H1 (cell line): Measurements from ENCODE around the gene KCNB1. TPM values are rescaled to one million over a fixed set of nuclear protein-coding genes. Genes with fewer than 3 reads are reported as not detected.

ENCODE experiments used
- CTCF ChIA-PET: fragments of 300-600 bp; sonication (Branson Sonifier 250); formaldehyde crosslinking; loops from one replicate; lab custom pipeline; 2021; ENCODE audit not compliant: partially characterized antibody; lab: Charles Lee
- POLR2A ChIA-PET: fragments of 300-600 bp; sonication (Branson Sonifier 250); formaldehyde crosslinking; loops from one replicate; lab custom pipeline; 2021; ENCODE audit warnings: inconsistent platforms; ENCODE audit not compliant: partially characterized antibody; lab: Charles Lee
- DNase-seq, 2 experiments: peaks; one replicate each; pipeline versions ENCODE4 v3.0.0 to v3.0.0-alpha.2; 2010 to 2022; ENCODE audit warnings: low spot score in 2 of 2, low read depth in 1 of 2, mixed read lengths in 1 of 2
- FAIRE-seq: peaks from 2 replicates; lab custom pipeline; 2011; peaks lifted over from hg19 to GRCh38; lab: Jason Lieb, UNC
- H2AFZ ChIP-seq: 2 replicates; pipeline ENCODE4 v1.8.1; 2012; ENCODE audit warnings: low read length, inconsistent platforms
- H2AK5ac ChIP-seq: 2 replicates; pipeline ENCODE4 v1.6.1; 2013; ENCODE audit warnings: low read depth, low read length
- H2BK120ac ChIP-seq: replicated peaks from 2 replicates; pipeline ENCODE3; 2013; ENCODE audit warnings: low read depth, low read length, inconsistent platforms
- H2BK12ac ChIP-seq: 2 replicates; pipeline ENCODE4 v1.6.1; 2013; ENCODE audit warnings: low read depth, low read length
- H2BK15ac ChIP-seq: 2 replicates; pipeline ENCODE4 v1.6.1; 2013; ENCODE audit warnings: low read length
- H2BK20ac ChIP-seq: 2 replicates; pipeline ENCODE4 v1.6.1; 2013; ENCODE audit warnings: low read length
- H2BK5ac ChIP-seq: 2 replicates; pipeline ENCODE4 v1.6.1; 2013; ENCODE audit warnings: low read depth, low read length
- H3K14ac ChIP-seq: 2 replicates; pipeline ENCODE4 v1.6.1; 2013; ENCODE audit warnings: inconsistent platforms; ENCODE audit not compliant: insufficient read length
- H3K18ac ChIP-seq: 2 replicates; pipeline ENCODE4 v1.6.1; 2013; ENCODE audit warnings: low read length; ENCODE audit errors: extremely low read depth
- H3K23ac ChIP-seq: 2 replicates; pipeline ENCODE4 v1.6.1; 2013; ENCODE audit warnings: inconsistent platforms; ENCODE audit not compliant: insufficient read length
- H3K23me2 ChIP-seq: 2 replicates; pipeline ENCODE4 v1.6.1; 2013; ENCODE audit warnings: low read depth, low read length
- H3K27ac ChIP-seq: 2 replicates; pipeline ENCODE4 v1.6.1; 2011; ENCODE audit warnings: low read depth, low read length, inconsistent platforms
- H3K27me3 ChIP-seq, 4 experiments: replicated peaks in 1 of 4; 1 replicate in 1 of 4; 2 replicates in 3 of 4; pipeline versions ENCODE4 v1.6.1 to v1.8.1; 2011 to 2013; ENCODE audit warnings: low read length in 3 of 4, mild to moderate bottlenecking in 3 of 4, inconsistent platforms in 2 of 4, mixed read lengths in 2 of 4, moderate library complexity in 1 of 4; ENCODE audit not compliant: control insufficient read depth in 3 of 4, insufficient read depth in 3 of 4; ENCODE audit errors: extremely low read depth in 1 of 4
- H3K36me3 ChIP-seq, 4 experiments: 2 replicates each; pipeline versions ENCODE4 v1.6.1 to v1.8.1; 2011 to 2013; ENCODE audit warnings: mild to moderate bottlenecking in 4 of 4, low read length in 3 of 4, moderate library complexity in 2 of 4, control low read depth in 1 of 4, inconsistent platforms in 1 of 4; ENCODE audit not compliant: insufficient read depth in 4 of 4, control insufficient read depth in 2 of 4
- H3K4ac ChIP-seq: replicated peaks from 2 replicates; pipeline ENCODE3; 2013; ENCODE audit warnings: low read length, low read depth, mixed read lengths, inconsistent platforms; ENCODE audit not compliant: insufficient read length
- H3K4me1 ChIP-seq, 4 experiments: replicated peaks in 1 of 4; 1 replicate in 1 of 4; 2 replicates in 3 of 4; pipeline versions ENCODE4 v1.6.1 to v1.8.1; 2011 to 2013; ENCODE audit warnings: low read length in 3 of 4, inconsistent platforms in 2 of 4, mixed read lengths in 1 of 4; ENCODE audit not compliant: insufficient read depth in 4 of 4, control insufficient read depth in 3 of 4
- H3K4me2 ChIP-seq, 2 experiments: 2 replicates each; pipeline versions ENCODE4 v1.6.1 to v1.8.1; 2011 to 2013; ENCODE audit warnings: low read depth in 2 of 2, low read length in 2 of 2, control low read depth in 1 of 2, inconsistent platforms in 1 of 2, mild to moderate bottlenecking in 1 of 2; ENCODE audit not compliant: insufficient read depth in 1 of 2
- H3K4me3 ChIP-seq, 4 experiments: fragments of 200-600, 300-600 bp in 1 of 4; sonication (generic), shearing (Covaris generic), sonication (Bioruptor Twin) in 1 of 4; 2 replicates each; pipeline versions ENCODE4 v1.5.1 to v1.8.1; 2011 to 2016; ENCODE audit warnings: low read length in 4 of 4, low read depth in 3 of 4, control low read depth in 2 of 4, inconsistent platforms in 2 of 4, mild to moderate bottlenecking in 2 of 4, mixed read lengths in 1 of 4, moderate library complexity in 1 of 4; ENCODE audit not compliant: insufficient read depth in 2 of 4; ENCODE audit errors: extremely low read depth in 1 of 4
- H3K56ac ChIP-seq: replicated peaks from 2 replicates; pipeline ENCODE3; 2013; ENCODE audit warnings: low read depth, mild to moderate bottlenecking, mixed read lengths, low read length, inconsistent platforms; ENCODE audit not compliant: insufficient read length
- H3K79me1 ChIP-seq: 2 replicates; pipeline ENCODE4 v1.6.1; 2013; ENCODE audit warnings: low read depth, low read length, control low read depth
- H3K79me2 ChIP-seq, 2 experiments: 2 replicates each; pipeline versions ENCODE4 v1.6.1 to v1.8.1; 2012 to 2013; ENCODE audit warnings: low read length in 2 of 2, mild to moderate bottlenecking in 2 of 2, inconsistent platforms in 1 of 2; ENCODE audit not compliant: insufficient read depth in 2 of 2, control insufficient read depth in 1 of 2
- H3K9ac ChIP-seq, 4 experiments: replicated peaks in 1 of 4; 1 replicate in 1 of 4; 2 replicates in 3 of 4; pipeline versions ENCODE4 v1.6.1 to v1.8.1; 2011 to 2013; ENCODE audit warnings: low read depth in 3 of 4, low read length in 3 of 4, control low read depth in 2 of 4, mild to moderate bottlenecking in 2 of 4, moderate library complexity in 2 of 4, inconsistent platforms in 1 of 4; ENCODE audit errors: extremely low read depth in 1 of 4
- H3K9me3 ChIP-seq, 2 experiments: 2 replicates each; pipeline versions ENCODE4 v1.6.1 to v1.8.1; 2012 to 2013; ENCODE audit warnings: mild to moderate bottlenecking in 2 of 2, moderate library complexity in 2 of 2, control low read depth in 1 of 2, inconsistent platforms in 1 of 2, low read depth in 1 of 2, low read length in 1 of 2, mixed read lengths in 1 of 2; ENCODE audit not compliant: insufficient read depth in 2 of 2
- H4K20me1 ChIP-seq, 2 experiments: replicated peaks in 1 of 2; 2 replicates each; pipeline versions ENCODE3 to v1.8.1; 2011 to 2013; ENCODE audit warnings: inconsistent platforms in 2 of 2, low read length in 2 of 2, mild to moderate bottlenecking in 1 of 2; ENCODE audit not compliant: insufficient read depth in 2 of 2, control insufficient read depth in 1 of 2
- H4K5ac ChIP-seq: 2 replicates; pipeline ENCODE4 v1.6.1; 2013; ENCODE audit warnings: low read length, low read depth, mixed read lengths, inconsistent platforms; ENCODE audit not compliant: insufficient read length
- H4K8ac ChIP-seq: 2 replicates; pipeline ENCODE4 v1.8.0; 2013; ENCODE audit warnings: mild to moderate bottlenecking, moderate library complexity, low read length, inconsistent platforms; ENCODE audit not compliant: insufficient read depth; ENCODE audit errors: extremely low read depth
- H4K91ac ChIP-seq: replicated peaks from 2 replicates; pipeline ENCODE3; 2013; ENCODE audit warnings: low read length, mixed read lengths, inconsistent platforms; ENCODE audit not compliant: insufficient read length
- BRCA1 ChIP-seq: IDR thresholded peaks from 2 replicates; pipeline ENCODE4 v1.6.1; 2012; ENCODE audit warnings: low read depth, low read length, improper control_type of control experiment
- KDM1A ChIP-seq: fragments of 200-600, 300-600 bp; sonication (generic); IDR thresholded peaks from 2 replicates; pipeline ENCODE4 v1.7.1; 2016; ENCODE audit warnings: mild to moderate bottlenecking, low read length, borderline replicate concordance
- WGBS, 2 experiments: shearing (Covaris generic) in 1 of 2; methylation state at CpG; one replicate each; pipeline versions ENCODE4 v1.1.6 to v1.1.7; 2013 to 2015; ENCODE audit warnings: low lambda C conversion rate in 2 of 2, mixed read lengths in 2 of 2, inconsistent platforms in 1 of 2, low coverage in 1 of 2, missing lambda C conversion rate in 1 of 2; ENCODE audit not compliant: insufficient replicate concordance in 2 of 2, insufficient coverage in 1 of 2, insufficient read length in 1 of 2; ENCODE audit errors: extremely low coverage in 1 of 2, missing lambda C conversion rate in 1 of 2; 5-methylcytosine and 5-hydroxymethylcytosine counted together
- polyA plus RNA-seq, 7 experiments: library from polyadenylated mRNA; depleted of rRNA in 3 of 7; stranded (reverse) in 5 of 7; unstranded in 2 of 7; fragments of >200 nt in 5 of 7; fragments of 200-250 nt in 2 of 7; gene quantifications; 1 replicate in 5 of 7; 2 replicates in 1 of 7; 4 replicates in 1 of 7; pipeline versions ENCODE4 v1.2.1 to v1.2.3, GENCODE V29; 2011 to 2013; ENCODE audit warnings: missing spikeins in 2 of 7, mixed read lengths in 2 of 7
- total RNA-seq: library from RNA; stranded (reverse); fragmentation: NEBNext Ultra II Directional; extraction: Animal tissue kit (Norgen Biotek cat#: 25700); gene quantifications from 2 replicates; pipeline ENCODE4 v1.2.1, GENCODE V29; 2021

Gene KCNB1
- total and polyA plus RNA-seq, 2 of the 8 experiments (the other 6 are each of a cell fraction or from before 2014, with no cell fraction given): 0.58 to 0.67 TPM

DNA sequence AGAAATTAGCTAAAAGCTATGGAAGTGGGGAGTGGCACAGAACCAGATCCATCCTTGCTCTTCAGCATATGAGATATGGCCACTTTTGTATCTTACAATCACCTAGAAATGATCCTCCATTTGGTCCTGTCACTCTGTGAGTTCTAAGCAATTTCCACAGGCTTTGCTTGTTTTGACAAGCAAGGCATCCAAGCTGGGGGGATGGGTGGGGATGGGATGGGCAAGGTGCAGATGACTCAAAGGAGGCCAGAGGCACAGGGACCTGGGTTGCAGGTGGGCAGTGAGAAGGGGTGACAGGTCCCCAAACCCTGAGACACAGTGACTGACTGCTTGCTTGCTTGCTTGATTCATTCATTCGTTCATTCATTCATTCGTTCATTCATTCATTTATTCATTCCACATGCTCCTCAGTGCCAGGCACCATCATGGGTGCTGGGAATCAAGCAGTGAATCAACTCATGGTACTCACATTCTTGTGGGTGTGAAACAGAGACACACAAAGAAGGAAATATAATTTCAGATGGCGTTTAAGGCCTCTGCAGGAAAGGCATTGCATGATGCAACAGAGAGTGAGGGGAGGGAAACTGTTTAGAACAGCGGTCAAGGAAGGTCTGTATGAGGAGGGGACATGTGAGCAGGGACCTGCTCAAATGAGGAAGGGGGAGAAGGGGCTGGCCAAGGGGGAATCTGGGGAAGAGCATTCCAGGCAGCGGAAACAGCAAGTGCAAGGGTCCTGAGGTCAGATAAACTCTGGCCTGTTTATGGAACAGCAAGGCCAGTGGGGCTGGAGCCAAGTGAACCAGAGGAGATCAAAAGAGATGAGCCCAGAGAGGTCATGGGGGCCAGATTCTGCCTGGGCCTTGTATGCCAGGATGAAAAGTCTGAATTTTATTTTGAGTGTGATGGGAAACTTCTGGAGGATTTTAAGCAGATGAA lies 3.4 kb downstream of the KCNB1 start:
- Histone ChIP-seq H3K4me1 (peaks cover 0 to 2% (median 0%) of the 10 kb centered on the region in 4 experiments; a peak in 1 of 7 replicates), H3K27ac (no peak overlapping the region), H2BK5ac (no peak overlapping the region), H3K79me2 (no peaks in the 10 kb centered on the region), H3K27me3 (peaks cover 0 to 10% (median 7%) of the 10 kb centered on the region in 4 experiments; a peak in 5 of 7 replicates), H3K9ac (no peak overlapping the region), H3K9me3 (no peaks in the 10 kb centered on the region; a peak in 1 of 4 replicates), H3K79me1 (no peaks in the 10 kb centered on the region), H2BK12ac (no peak overlapping the region), H3K56ac (no peak overlapping the region), H2BK15ac (no peak overlapping the region), H4K8ac (no peak overlapping the region), H3K4ac (no peak overlapping the region), H4K91ac (no peak overlapping the region), H2BK120ac (no peak overlapping the region), H2AFZ (no peak overlapping the region), H2AK5ac (no peak overlapping the region), H4K20me1 (peaks cover 0 to 3% of the 10 kb centered on the region in 2 experiments), H4K5ac (no peak overlapping the region), H3K36me3 (no peaks in the 10 kb centered on the region)
- FAIRE-seq (no peak), DNase-seq (no peak)
- ChIA-PET POLR2A (interaction anchor here (1.1 kb wide), 1 partner anchor 192 kb away, joined by 3 read pairs; no protein-coding TSS in a partner anchor), CTCF (interaction anchor here (0.7 to 7.7 kb wide), 4 partner anchors 135 to 158 kb away, joined by 3 to 126 read pairs (median 8); no protein-coding TSS in a partner anchor)
- WGBS, 2 experiments: 81% methylated on average over 5 of the region's 5 CpGs; no CpG with 5 or more reads in 1 of the 2 experiments
- peak; percentile 48; the same call in 1 of the 2 replicates for TF ChIP-seq KDM1A
- TF ChIP-seq BRCA1: no peak
- TF ChIP-seq, all 59 proteins: peak for 1
- Histone ChIP-seq H3K18ac (no peak overlapping the region), H3K23me2 (peaks cover 3% of the 10 kb centered on the region; the same call in 1 of the 2 replicates), H3K14ac (no peak overlapping the region), H3K4me2 (no peak overlapping the region), H3K4me3 (no peak overlapping the region), H3K23ac (no peak overlapping the region), H2BK20ac (no peak overlapping the region)
